ENCODE measurements around the gene ADA. TPM values are rescaled to one million over a fixed set of nuclear protein-coding genes. Genes with fewer than 3 reads are reported as not detected.
A peak's percentile ranks its signal among the peaks of the same experiment; 100 is the strongest.

Gene ADA
- polyA plus RNA-seq, 4 donors = 4.3 to 135 (median 101) TPM

- Histone ChIP-seq H3K27me3 (ENCODE audit: control insufficient read depth in 3 of 3, insufficient read depth in 3 of 3, low read length in 3 of 3) (no peaks in the 10 kb centered on the region), H3K4me3 (ENCODE audit: low read depth in 1 of 3, low read length in 3 of 3) (peak within 1 kb of the TSS in 1 of 3 donors; percentile 16), H3K9me3 (ENCODE audit: control insufficient read depth in 2 of 2, insufficient read depth in 1 of 2, low read depth in 1 of 2, low read length in 1 of 2) (no peaks in the 10 kb centered on the region), H3K27ac (ENCODE audit: low read depth in 1 of 3, low read length in 2 of 3) (peak within 1 kb of the TSS in 2 of 3 donors; percentile 29 to 95), H3K36me3 (ENCODE audit: control insufficient read depth in 3 of 3, insufficient read depth in 2 of 3, low read depth in 1 of 3, low read length in 3 of 3) (no peaks in the 10 kb centered on the region), H3K4me1 (ENCODE audit: control insufficient read depth in 3 of 3, insufficient read depth in 2 of 3, low read depth in 1 of 3, low read length in 2 of 3) (peaks cover 0 to 5% (median 4%) of the 10 kb centered on the region in 3 donors)
- DNase-seq = no peak
- WGBS, 3 donors = 49 to 81% (median 80%) methylated on average over 6 of the region's 6 CpGs
- FAIRE-seq = no peak
Observed at GRCh38 chr20:44582311-44583025, 69.0 kb downstream of the ADA start, which contains the start of gene PKIG. Gene PKIG, plus strand, starts transcription at chr20:44582579. Its CDS starts 31,978 bp downstream, at chr20:44614557.

- peaks cover 0 to 3% (median 0%) of the 10 kb centered on the region in 3 donors for H3K4me1 ChIP-seq (ENCODE audit: control insufficient read depth in 3 of 3, insufficient read depth in 2 of 3, low read depth in 1 of 3, low read length in 2 of 3)
- 87 to 97% (median 91%) methylated on average over 1 of the region's 1 CpG for WGBS, 3 donors
- DNase-seq (no peak), FAIRE-seq (no peak)
- no peaks in the 10 kb centered on the region for H3K27me3 ChIP-seq (ENCODE audit: control insufficient read depth in 3 of 3, insufficient read depth in 3 of 3, low read length in 3 of 3)
- no peak overlapping the region for H3K4me3 ChIP-seq (ENCODE audit: low read depth in 1 of 3, low read length in 3 of 3)
- no peaks in the 10 kb centered on the region for H3K9me3 ChIP-seq (ENCODE audit: control insufficient read depth in 2 of 2, insufficient read depth in 1 of 2, low read depth in 1 of 2, low read length in 1 of 2)
- H3K36me3 ChIP-seq (ENCODE audit: control insufficient read depth in 3 of 3, insufficient read depth in 2 of 3, low read depth in 1 of 3, low read length in 3 of 3) = no peaks in the 10 kb centered on the region
- peak overlapping the region in 1 of 3 donors; percentile 95 for H3K27ac ChIP-seq (ENCODE audit: low read depth in 1 of 3, low read length in 2 of 3)
Observed at GRCh38 chr20:44581515-44581914, 70.0 kb downstream of the ADA start.

GRCh38 chr20:44580581-44581268, 70.8 kb downstream of the ADA start:
- DNase-seq (no peak), FAIRE-seq (no peak)
- Histone ChIP-seq H3K4me1 (ENCODE audit: control insufficient read depth in 3 of 3, insufficient read depth in 2 of 3, low read depth in 1 of 3, low read length in 2 of 3) (peaks cover 0 to 9% (median 0%) of the 10 kb centered on the region in 3 donors), H3K9me3 (ENCODE audit: control insufficient read depth in 2 of 2, insufficient read depth in 1 of 2, low read depth in 1 of 2, low read length in 1 of 2) (no peaks in the 10 kb centered on the region), H3K36me3 (ENCODE audit: control insufficient read depth in 3 of 3, insufficient read depth in 2 of 3, low read depth in 1 of 3, low read length in 3 of 3) (no peaks in the 10 kb centered on the region), H3K27me3 (ENCODE audit: control insufficient read depth in 3 of 3, insufficient read depth in 3 of 3, low read length in 3 of 3) (no peaks in the 10 kb centered on the region), H3K4me3 (ENCODE audit: low read depth in 1 of 3, low read length in 3 of 3) (no peak overlapping the region), H3K27ac (ENCODE audit: low read depth in 1 of 3, low read length in 2 of 3) (peak overlapping the region in 1 of 3 donors; percentile 74)
- WGBS, 3 donors = 79 to 83% (median 79%) methylated on average over 9 of the region's 9 CpGs

GRCh38 chr20:44579313-44580081, 72.0 kb downstream of the ADA start:
- H3K4me1 ChIP-seq (ENCODE audit: control insufficient read depth in 3 of 3, insufficient read depth in 2 of 3, low read depth in 1 of 3, low read length in 2 of 3) = peaks cover 0 to 9% (median 0%) of the 10 kb centered on the region in 3 donors
- H3K27ac ChIP-seq (ENCODE audit: low read depth in 1 of 3, low read length in 2 of 3) = peak overlapping the region in 1 of 3 donors; percentile 26
- no peaks in the 10 kb centered on the region for H3K9me3 ChIP-seq (ENCODE audit: control insufficient read depth in 2 of 2, insufficient read depth in 1 of 2, low read depth in 1 of 2, low read length in 1 of 2)
- H3K27me3 ChIP-seq (ENCODE audit: control insufficient read depth in 3 of 3, insufficient read depth in 3 of 3, low read length in 3 of 3) = no peaks in the 10 kb centered on the region
- DNase-seq = no peak
- FAIRE-seq = no peak
- WGBS, 3 donors = 67 to 88% (median 82%) methylated on average over 8 of the region's 8 CpGs
- no peaks in the 10 kb centered on the region for H3K36me3 ChIP-seq (ENCODE audit: control insufficient read depth in 3 of 3, insufficient read depth in 2 of 3, low read depth in 1 of 3, low read length in 3 of 3)
- no peak overlapping the region for H3K4me3 ChIP-seq (ENCODE audit: low read depth in 1 of 3, low read length in 3 of 3)

- no peak for DNase-seq
- Histone ChIP-seq H3K4me3 (ENCODE audit: low read depth in 1 of 3, low read length in 3 of 3) (no peak overlapping the region), H3K9me3 (ENCODE audit: control insufficient read depth in 2 of 2, insufficient read depth in 1 of 2, low read depth in 1 of 2, low read length in 1 of 2) (no peaks in the 10 kb centered on the region), H3K4me1 (ENCODE audit: control insufficient read depth in 3 of 3, insufficient read depth in 2 of 3, low read depth in 1 of 3, low read length in 2 of 3) (peaks cover 0 to 9% (median 5%) of the 10 kb centered on the region in 3 donors), H3K36me3 (ENCODE audit: control insufficient read depth in 3 of 3, insufficient read depth in 2 of 3, low read depth in 1 of 3, low read length in 3 of 3) (no peaks in the 10 kb centered on the region), H3K27me3 (ENCODE audit: control insufficient read depth in 3 of 3, insufficient read depth in 3 of 3, low read length in 3 of 3) (no peaks in the 10 kb centered on the region), H3K27ac (ENCODE audit: low read depth in 1 of 3, low read length in 2 of 3) (peak overlapping the region in 1 of 3 donors; percentile 82)
- 47 to 70% (median 63%) methylated on average over 3 of the region's 3 CpGs for WGBS, 3 donors
- no peak for FAIRE-seq
Observed at GRCh38 chr20:44576297-44576696, 75.2 kb downstream of the ADA start.

GRCh38 chr20:44574372-44574771, 77.1 kb downstream of the ADA start:
- Histone ChIP-seq H3K27me3 (ENCODE audit: control insufficient read depth in 3 of 3, insufficient read depth in 3 of 3, low read length in 3 of 3) (no peaks in the 10 kb centered on the region), H3K4me3 (ENCODE audit: low read depth in 1 of 3, low read length in 3 of 3) (no peak overlapping the region), H3K4me1 (ENCODE audit: control insufficient read depth in 3 of 3, insufficient read depth in 2 of 3, low read depth in 1 of 3, low read length in 2 of 3) (peaks cover 0 to 9% (median 5%) of the 10 kb centered on the region in 3 donors), H3K27ac (ENCODE audit: low read depth in 1 of 3, low read length in 2 of 3) (no peak overlapping the region), H3K36me3 (ENCODE audit: control insufficient read depth in 3 of 3, insufficient read depth in 2 of 3, low read depth in 1 of 3, low read length in 3 of 3) (no peaks in the 10 kb centered on the region), H3K9me3 (ENCODE audit: control insufficient read depth in 2 of 2, insufficient read depth in 1 of 2, low read depth in 1 of 2, low read length in 1 of 2) (no peaks in the 10 kb centered on the region)
- 97 to 100% (median 97%) methylated on average over 4 of the region's 4 CpGs for WGBS, 3 donors
- FAIRE-seq = no peak
- DNase-seq = no peak

- no peak for FAIRE-seq
- Histone ChIP-seq H3K9me3 (ENCODE audit: control insufficient read depth in 2 of 2, insufficient read depth in 1 of 2, low read depth in 1 of 2, low read length in 1 of 2) (no peaks in the 10 kb centered on the region), H3K36me3 (ENCODE audit: control insufficient read depth in 3 of 3, insufficient read depth in 2 of 3, low read depth in 1 of 3, low read length in 3 of 3) (no peaks in the 10 kb centered on the region), H3K27me3 (ENCODE audit: control insufficient read depth in 3 of 3, insufficient read depth in 3 of 3, low read length in 3 of 3) (no peaks in the 10 kb centered on the region), H3K4me3 (ENCODE audit: low read depth in 1 of 3, low read length in 3 of 3) (no peak overlapping the region), H3K27ac (ENCODE audit: low read depth in 1 of 3, low read length in 2 of 3) (peak overlapping the region in 2 of 3 donors; percentile 41 to 71), H3K4me1 (ENCODE audit: control insufficient read depth in 3 of 3, insufficient read depth in 2 of 3, low read depth in 1 of 3, low read length in 2 of 3) (peaks cover 0 to 9% (median 5%) of the 10 kb centered on the region in 3 donors)
- DNase-seq = no peak
- 88 to 95% (median 92%) methylated on average over 2 of the region's 2 CpGs for WGBS, 3 donors
Observed at GRCh38 chr20:44573501-44573869, 78.0 kb downstream of the ADA start.

Data from small intestine (tissue), 7 donors.